ENCODE data around the gene YPEL2.
A peak's percentile ranks its signal among the peaks of the same experiment; 100 is the strongest.

Gene YPEL2

GRCh38 chr17:59433586-59433985 is 102.1 kb downstream of the YPEL2 start:
- no peak for DNase-seq (ENCODE audit: low spot score)

- DNase-seq (ENCODE audit: low spot score): no peak
Measured at GRCh38 chr17:59434429-59434828, 103.0 kb downstream of the YPEL2 start.

- no peak for DNase-seq (ENCODE audit: low spot score)
Measured at GRCh38 chr17:59435238-59435637, 103.8 kb downstream of the YPEL2 start.

GRCh38 chr17:59436900-59437299 is 105.4 kb downstream of the YPEL2 start:
- DNase-seq (ENCODE audit: low spot score): no peak

- DNase-seq (ENCODE audit: low spot score): peak; percentile 44
Measured at GRCh38 chr17:59437791-59438281, 106.4 kb downstream of the YPEL2 start.

GRCh38 chr17:59439262-59439661 is 107.8 kb downstream of the YPEL2 start:
- peak; percentile 19 for DNase-seq (ENCODE audit: low spot score)

GRCh38 chr17:59439741-59440211 is 108.3 kb downstream of the YPEL2 start:
- no peak for DNase-seq (ENCODE audit: low spot score)

- DNase-seq (ENCODE audit: low spot score): peak; percentile 92
Measured at GRCh38 chr17:59440757-59441463, 109.5 kb downstream of the YPEL2 start.

- no peak for DNase-seq (ENCODE audit: low spot score)
Measured at GRCh38 chr17:59441464-59442096, 110.1 kb downstream of the YPEL2 start.

GRCh38 chr17:59443106-59443505 is 111.7 kb downstream of the YPEL2 start:
- no peak for DNase-seq (ENCODE audit: low spot score)
